ENCODE measurements around the gene ZKSCAN3. TPM values are rescaled to one million over a fixed set of nuclear protein-coding genes. Genes with fewer than 3 reads are reported as not detected.

ZKSCAN3 gene
- total and polyA plus RNA-seq, 4 experiments from 2014 or later = 2.3 to 12.6 (median 8.3) TPM

- ChIA-PET CTCF (ENCODE audit: partially characterized antibody) (interaction anchor here (2.6 kb wide), 1 partner anchor 16 kb away, joined by 9 read pairs; no protein-coding TSS in a partner anchor), POLR2A (ENCODE audit: partially characterized antibody) (interaction anchor here (1.3 kb wide), 1 partner anchor 73 kb away, joined by 3 read pairs; the partner anchor contains the start of gene ZSCAN26)
- Histone ChIP-seq H3K9me3 (ENCODE audit: control insufficient read depth in 1 of 2, low read length in 2 of 2) (no peaks in the 10 kb centered on the region), H3K4me1 (ENCODE audit: insufficient read depth, low read length) (peaks cover 11% of the 10 kb centered on the region), H3K4me3 (ENCODE audit: low read length in 2 of 2) (no peak overlapping the region), H3K27me3 (ENCODE audit: insufficient read depth, low read length) (no peaks in the 10 kb centered on the region), H3K27ac (ENCODE audit: low read depth, low read length) (no peak overlapping the region), H3K36me3 (ENCODE audit: insufficient read depth, low read length) (no peaks in the 10 kb centered on the region)
- H3K27ac Mint-ChIP-seq = no peak overlapping the region
- no peak for DNase-seq
- H3K36me3 Mint-ChIP-seq = no peaks in the 10 kb centered on the region
- no peaks in the 10 kb centered on the region for H3K4me1 Mint-ChIP-seq
- H3K4me3 Mint-ChIP-seq = peak overlapping the region in 1 of 8 donors; percentile 12
- H3K9me3 Mint-ChIP-seq = peaks cover 0 to 12% (median 7%) of the 10 kb centered on the region in 8 donors
- intact Hi-C loops (cut with micrococcal nuclease) = no loop called here
- H3K27me3 Mint-ChIP-seq = peaks cover 11 to 18% of the 10 kb centered on the region in 2 donors
Observed at GRCh38 chr6:28340310-28341095, 9.2 kb upstream of the ZKSCAN3 start.

GRCh38 chr6:28343898-28344677 lies 5.7 kb upstream of the ZKSCAN3 start:
- peaks cover 16 to 28% of the 10 kb centered on the region in 2 donors for H3K27me3 Mint-ChIP-seq
- Histone ChIP-seq H3K27ac (ENCODE audit: low read depth, low read length) (no peak overlapping the region), H3K36me3 (ENCODE audit: insufficient read depth, low read length) (no peaks in the 10 kb centered on the region), H3K4me3 (ENCODE audit: low read length in 2 of 2) (no peak overlapping the region), H3K27me3 (ENCODE audit: insufficient read depth, low read length) (no peaks in the 10 kb centered on the region), H3K4me1 (ENCODE audit: insufficient read depth, low read length) (no peaks in the 10 kb centered on the region), H3K9me3 (ENCODE audit: control insufficient read depth in 1 of 2, low read length in 2 of 2) (no peaks in the 10 kb centered on the region)
- POLR2A ChIA-PET (ENCODE audit: partially characterized antibody) = interaction anchor here (0.9 kb wide), 1 partner anchor 45 kb away, joined by 3 read pairs; no protein-coding TSS in a partner anchor
- H3K4me1 Mint-ChIP-seq = no peaks in the 10 kb centered on the region
- H3K36me3 Mint-ChIP-seq = no peaks in the 10 kb centered on the region
- intact Hi-C loops (cut with micrococcal nuclease) = no loop called here
- H3K9me3 Mint-ChIP-seq = peaks cover 0 to 12% (median 7%) of the 10 kb centered on the region in 8 donors
- CTCF ChIA-PET (ENCODE audit: partially characterized antibody) = no interaction called here
- no peak for DNase-seq
- no peak overlapping the region for H3K4me3 Mint-ChIP-seq
- no peak overlapping the region for H3K27ac Mint-ChIP-seq

- Mint-ChIP-seq H3K27me3 (peaks cover 16 to 28% of the 10 kb centered on the region in 2 donors), H3K27ac (no peak overlapping the region), H3K36me3 (peaks cover 0 to 3% of the 10 kb centered on the region in 2 donors), H3K9me3 (peaks cover 0 to 9% (median 6%) of the 10 kb centered on the region in 8 donors), H3K4me3 (no peak overlapping the region), H3K4me1 (peaks cover 5 to 9% (median 8%) of the 10 kb centered on the region in 4 donors)
- no peak for DNase-seq
- no peak overlapping the region for H3K27ac ChIP-seq (ENCODE audit: low read depth, low read length)
- no peaks in the 10 kb centered on the region for H3K36me3 ChIP-seq (ENCODE audit: insufficient read depth, low read length)
- ChIA-PET POLR2A (ENCODE audit: partially characterized antibody) (interaction anchor here (0.7 to 0.9 kb wide), 2 partner anchors 44 to 1078 kb away, joined by 3 read pairs; no protein-coding TSS in a partner anchor), CTCF (ENCODE audit: partially characterized antibody) (no interaction called here)
- H3K9me3 ChIP-seq (ENCODE audit: control insufficient read depth in 1 of 2, low read length in 2 of 2) = no peaks in the 10 kb centered on the region
- intact Hi-C loops (cut with micrococcal nuclease) = no loop called here
- peaks cover 6% of the 10 kb centered on the region for H3K4me1 ChIP-seq (ENCODE audit: insufficient read depth, low read length)
- no peaks in the 10 kb centered on the region for H3K27me3 ChIP-seq (ENCODE audit: insufficient read depth, low read length)
- H3K4me3 ChIP-seq (ENCODE audit: low read length in 2 of 2) = no peak overlapping the region
Observed at GRCh38 chr6:28345201-28345600, 4.5 kb upstream of the ZKSCAN3 start.

GRCh38 chr6:28347119-28347518 lies 2.6 kb upstream of the ZKSCAN3 start:
- Histone ChIP-seq H3K4me1 (ENCODE audit: insufficient read depth, low read length) (peaks cover 20% of the 10 kb centered on the region), H3K4me3 (ENCODE audit: low read length in 2 of 2) (no peak overlapping the region), H3K27ac (ENCODE audit: low read depth, low read length) (no peak overlapping the region), H3K36me3 (ENCODE audit: insufficient read depth, low read length) (no peaks in the 10 kb centered on the region), H3K9me3 (ENCODE audit: control insufficient read depth in 1 of 2, low read length in 2 of 2) (no peaks in the 10 kb centered on the region), H3K27me3 (ENCODE audit: insufficient read depth, low read length) (no peaks in the 10 kb centered on the region)
- peaks cover 16 to 26% of the 10 kb centered on the region in 2 donors for H3K27me3 Mint-ChIP-seq
- no peak overlapping the region for H3K27ac Mint-ChIP-seq
- CTCF ChIA-PET (ENCODE audit: partially characterized antibody) = interaction anchor here (1.6 to 1.7 kb wide), 2 partner anchors 11 to 12 kb away, joined by 5 to 7 read pairs; no protein-coding TSS in a partner anchor
- peaks cover 16 to 28% (median 23%) of the 10 kb centered on the region in 4 donors for H3K4me1 Mint-ChIP-seq
- DNase-seq = no peak
- POLR2A ChIA-PET (ENCODE audit: partially characterized antibody) = interaction anchor here (2.1 kb wide), 1 partner anchor 80 kb away, joined by 14 read pairs; the partner anchor contains the start of gene ZSCAN26
- peaks cover 0 to 3% of the 10 kb centered on the region in 2 donors for H3K36me3 Mint-ChIP-seq
- H3K4me3 Mint-ChIP-seq = no peak overlapping the region
- peaks cover 0 to 2% (median 0%) of the 10 kb centered on the region in 8 donors for H3K9me3 Mint-ChIP-seq
- intact Hi-C loops (cut with micrococcal nuclease) = no loop called here

GRCh38 chr6:28349344-28349891 lies 329 bp upstream of the ZKSCAN3 start:
- Histone ChIP-seq H3K36me3 (ENCODE audit: insufficient read depth, low read length) (no peaks in the 10 kb centered on the region), H3K4me3 (ENCODE audit: low read length in 2 of 2) (peak overlapping the region; percentile 54 to 74), H3K9me3 (ENCODE audit: control insufficient read depth in 1 of 2, low read length in 2 of 2) (no peaks in the 10 kb centered on the region), H3K27ac (ENCODE audit: low read depth, low read length) (peak overlapping the region; percentile 57), H3K27me3 (ENCODE audit: insufficient read depth, low read length) (no peaks in the 10 kb centered on the region), H3K4me1 (ENCODE audit: insufficient read depth, low read length) (peaks cover 20% of the 10 kb centered on the region)
- Mint-ChIP-seq H3K4me3 (peak overlapping the region; percentile 96 to 100 (median 99)), H3K27me3 (peaks cover 9 to 15% of the 10 kb centered on the region in 2 donors), H3K27ac (peak overlapping the region; percentile 78 to 99 (median 97)), H3K9me3 (peaks cover 0 to 2% (median 0%) of the 10 kb centered on the region in 8 donors), H3K36me3 (peaks cover 3% of the 10 kb centered on the region in 2 donors), H3K4me1 (peaks cover 23 to 34% (median 27%) of the 10 kb centered on the region in 4 donors)
- POLR2A ChIA-PET (ENCODE audit: partially characterized antibody) = interaction anchor here (0.6 to 2.2 kb wide), 10 partner anchors 11 to 870 kb away, joined by 3 to 20 read pairs (median 4); partner anchors contain the start of genes ZKSCAN4, ZKSCAN8, ZSCAN26 and ZSCAN31
- CTCF ChIA-PET (ENCODE audit: partially characterized antibody) = interaction anchor here (0.7 to 0.8 kb wide), 2 partner anchors 97 to 209 kb away, joined by 3 to 4 read pairs; partner anchors contain the start of gene ZKSCAN4
- intact Hi-C loops (cut with micrococcal nuclease) = loop anchor here (1.0 kb wide), 3 partner anchors 14 to 82 kb away; partner anchors contain the start of genes ZSCAN12 and ZSCAN26
- no peak for DNase-seq

- Histone ChIP-seq H3K36me3 (ENCODE audit: insufficient read depth, low read length) (no peaks in the 10 kb centered on the region), H3K4me3 (ENCODE audit: low read length in 2 of 2) (no peak overlapping the region), H3K27me3 (ENCODE audit: insufficient read depth, low read length) (no peaks in the 10 kb centered on the region), H3K9me3 (ENCODE audit: control insufficient read depth in 1 of 2, low read length in 2 of 2) (no peaks in the 10 kb centered on the region), H3K27ac (ENCODE audit: low read depth, low read length) (no peak overlapping the region), H3K4me1 (ENCODE audit: insufficient read depth, low read length) (peaks cover 29% of the 10 kb centered on the region)
- ChIA-PET POLR2A (ENCODE audit: partially characterized antibody) (interaction anchor here (0.8 to 2.2 kb wide), 5 partner anchors 12 to 1271 kb away, joined by 3 to 20 read pairs (median 3); partner anchors contain the start of genes ZKSCAN4 and ZSCAN31), CTCF (ENCODE audit: partially characterized antibody) (interaction anchor here (1.0 kb wide), 1 partner anchor 83 kb away, joined by 3 read pairs; no protein-coding TSS in a partner anchor)
- Mint-ChIP-seq H3K36me3 (peaks cover 3 to 4% of the 10 kb centered on the region in 2 donors), H3K4me3 (peak overlapping the region in 7 of 8 donors; percentile 44 to 100 (median 99)), H3K9me3 (peaks cover 0 to 2% (median 0%) of the 10 kb centered on the region in 8 donors), H3K27me3 (peaks cover 0 to 5% of the 10 kb centered on the region in 2 donors), H3K4me1 (peaks cover 29 to 43% (median 37%) of the 10 kb centered on the region in 4 donors), H3K27ac (peak overlapping the region in 2 of 7 donors; percentile 63 to 78)
- intact Hi-C loops (cut with micrococcal nuclease) = loop anchor here (10.0 kb wide), 1 partner anchor 576 kb away; no protein-coding TSS in a partner anchor
- no peak for DNase-seq
Observed at GRCh38 chr6:28351087-28351486, 1.3 kb downstream of the ZKSCAN3 start.

All from CD4-positive, alpha-beta memory T cell (primary cell).